ENCODE measurements around the gene CTRL. TPM values are rescaled to one million over a fixed set of nuclear protein-coding genes. Genes with fewer than 3 reads are reported as not detected.

The CTRL gene
- total and polyA plus RNA-seq, 8 donors = 0.50 to 7.1 (median 5.3) TPM; not detected in 1

- Histone ChIP-seq H3K27me3 (no peaks in the 10 kb centered on the region), H3K4me1 (peaks cover 0 to 17% of the 10 kb centered on the region in 2 donors), H3K27ac (no peak overlapping the region), H3K36me3 (peaks cover 0 to 25% of the 10 kb centered on the region in 2 donors), H3K4me3 (no peak overlapping the region), H3K9me3 (no peaks in the 10 kb centered on the region)
- intact Hi-C loops (cut with DNase I) = loop anchor here in 1 of 2 donors (10.0 kb wide), 1 partner anchor 249 kb away; no protein-coding TSS in a partner anchor
- DNase-seq = no peak
- peak; percentile 71 for ATAC-seq
- TF ChIP-seq, protein P1, sequence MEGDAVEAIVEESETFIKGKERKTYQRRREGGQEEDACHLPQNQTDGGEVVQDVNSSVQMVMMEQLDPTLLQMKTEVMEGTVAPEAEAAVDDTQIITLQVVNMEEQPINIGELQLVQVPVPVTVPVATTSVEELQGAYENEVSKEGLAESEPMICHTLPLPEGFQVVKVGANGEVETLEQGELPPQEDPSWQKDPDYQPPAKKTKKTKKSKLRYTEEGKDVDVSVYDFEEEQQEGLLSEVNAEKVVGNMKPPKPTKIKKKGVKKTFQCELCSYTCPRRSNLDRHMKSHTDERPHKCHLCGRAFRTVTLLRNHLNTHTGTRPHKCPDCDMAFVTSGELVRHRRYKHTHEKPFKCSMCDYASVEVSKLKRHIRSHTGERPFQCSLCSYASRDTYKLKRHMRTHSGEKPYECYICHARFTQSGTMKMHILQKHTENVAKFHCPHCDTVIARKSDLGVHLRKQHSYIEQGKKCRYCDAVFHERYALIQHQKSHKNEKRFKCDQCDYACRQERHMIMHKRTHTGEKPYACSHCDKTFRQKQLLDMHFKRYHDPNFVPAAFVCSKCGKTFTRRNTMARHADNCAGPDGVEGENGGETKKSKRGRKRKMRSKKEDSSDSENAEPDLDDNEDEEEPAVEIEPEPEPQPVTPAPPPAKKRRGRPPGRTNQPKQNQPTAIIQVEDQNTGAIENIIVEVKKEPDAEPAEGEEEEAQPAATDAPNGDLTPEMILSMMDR (IDR thresholded peaks at IDR 0.05) = no peak
These were observed 8.1 kb downstream of the CTRL start for GRCh38 chr16:67923414-67924116.

DNA sequence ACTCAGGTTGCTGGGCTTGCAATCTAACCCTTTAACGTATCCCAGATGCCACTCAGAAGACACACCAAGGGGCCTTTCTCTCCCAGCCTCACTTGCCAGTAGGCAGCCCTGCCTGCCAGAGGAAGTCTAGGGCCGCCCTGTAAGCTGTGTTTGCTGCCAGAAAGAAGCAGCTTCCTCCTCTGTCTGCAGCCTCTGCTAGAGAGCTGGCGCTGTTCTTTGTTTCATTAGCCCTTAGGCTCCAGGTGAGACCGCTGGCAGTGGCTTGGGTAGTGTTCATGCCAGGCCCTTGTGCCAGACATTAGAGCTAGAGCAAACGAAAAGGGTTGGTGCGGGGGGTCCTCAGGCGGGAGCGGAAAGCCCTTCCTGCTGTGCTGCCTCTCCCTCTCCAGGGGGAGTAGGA lies 8.9 kb downstream of the CTRL start:
- Histone ChIP-seq H3K27ac (no peak overlapping the region), H3K27me3 (no peaks in the 10 kb centered on the region), H3K36me3 (peaks cover 0 to 20% of the 10 kb centered on the region in 2 donors), H3K9me3 (no peaks in the 10 kb centered on the region), H3K4me3 (no peak overlapping the region), H3K4me1 (peaks cover 0 to 21% of the 10 kb centered on the region in 2 donors)
- TF ChIP-seq, protein P1 (IDR thresholded peaks at IDR 0.05) = no peak
- intact Hi-C loops (cut with DNase I) = loop anchor here in 1 of 2 donors (10.0 kb wide), 1 partner anchor 248 kb away; no protein-coding TSS in a partner anchor
- DNase-seq (no peak), ATAC-seq (no peak)

DNA sequence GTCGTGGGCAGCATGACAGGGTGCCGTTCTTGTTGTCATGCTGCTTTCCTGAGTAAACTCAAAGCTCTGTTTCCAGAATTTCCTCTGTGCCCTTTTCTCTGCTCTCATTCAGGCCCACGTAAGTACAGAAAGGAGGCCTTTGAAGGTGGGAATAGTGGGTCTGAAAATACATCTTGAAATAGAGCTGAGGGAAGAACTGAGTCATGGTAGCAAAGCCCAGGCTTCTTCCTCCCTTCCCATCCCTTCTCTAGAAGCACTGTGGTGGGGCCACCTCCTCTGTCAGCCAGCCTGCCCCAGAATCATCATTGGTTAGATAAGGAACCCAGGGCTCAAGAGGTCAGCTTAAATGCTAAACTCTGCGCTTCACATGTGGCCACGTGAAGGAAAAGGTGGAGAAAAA lies 9.4 kb downstream of the CTRL start:
- H3K27me3 ChIP-seq = no peaks in the 10 kb centered on the region
- H3K4me3 ChIP-seq = no peak overlapping the region
- intact Hi-C loops (cut with DNase I) = loop anchor here in 1 of 2 donors (10.0 kb wide), 1 partner anchor 247 kb away; no protein-coding TSS in a partner anchor
- TF ChIP-seq, protein P1 (IDR thresholded peaks at IDR 0.05) = no peak
- DNase-seq = no peak
- peaks cover 0 to 15% of the 10 kb centered on the region in 2 donors for H3K36me3 ChIP-seq
- no peaks in the 10 kb centered on the region for H3K9me3 ChIP-seq
- H3K4me1 ChIP-seq = peaks cover 4 to 26% of the 10 kb centered on the region in 2 donors
- no peak for ATAC-seq
- H3K27ac ChIP-seq = peak overlapping the region in 1 of 2 donors; percentile 11

GRCh38 chr16:67919622-67920221 lies 11.9 kb downstream of the CTRL start:
- Histone ChIP-seq H3K4me3 (no peak overlapping the region), H3K9me3 (no peaks in the 10 kb centered on the region), H3K27me3 (no peaks in the 10 kb centered on the region), H3K27ac (no peak overlapping the region), H3K36me3 (peaks cover 0 to 16% of the 10 kb centered on the region in 2 donors), H3K4me1 (peaks cover 6 to 23% of the 10 kb centered on the region in 2 donors)
- no peak for DNase-seq
- intact Hi-C loops (cut with DNase I) = loop anchor here in 1 of 2 donors (10.0 kb wide), 1 partner anchor 245 kb away; no protein-coding TSS in a partner anchor
- no peak for ATAC-seq
- TF ChIP-seq, protein P1 (IDR thresholded peaks at IDR 0.05) = no peak

GRCh38 chr16:67917852-67918236 lies 13.8 kb downstream of the CTRL start:
- no peaks in the 10 kb centered on the region for H3K27me3 ChIP-seq
- H3K27ac ChIP-seq = peak overlapping the region in 1 of 2 donors; percentile 2
- peak; percentile 83 for ATAC-seq
- intact Hi-C loops (cut with DNase I) = no loop called here
- no peaks in the 10 kb centered on the region for H3K9me3 ChIP-seq
- TF ChIP-seq, protein P1 (IDR thresholded peaks at IDR 0.05) = no peak
- peaks cover 6 to 20% of the 10 kb centered on the region in 2 donors for H3K4me1 ChIP-seq
- H3K36me3 ChIP-seq = peaks cover 0 to 11% of the 10 kb centered on the region in 2 donors
- DNase-seq = no peak
- H3K4me3 ChIP-seq = no peak overlapping the region
